HS-27A (cell line): Measurements from ENCODE around the gene NUP50.

Experiments used
- DNase-seq: peaks from one replicate; pipeline ENCODE4 v3.0.0-alpha.2; 2012; ENCODE audit warnings: low read depth, missing footprints

NUP50 gene

DNA sequence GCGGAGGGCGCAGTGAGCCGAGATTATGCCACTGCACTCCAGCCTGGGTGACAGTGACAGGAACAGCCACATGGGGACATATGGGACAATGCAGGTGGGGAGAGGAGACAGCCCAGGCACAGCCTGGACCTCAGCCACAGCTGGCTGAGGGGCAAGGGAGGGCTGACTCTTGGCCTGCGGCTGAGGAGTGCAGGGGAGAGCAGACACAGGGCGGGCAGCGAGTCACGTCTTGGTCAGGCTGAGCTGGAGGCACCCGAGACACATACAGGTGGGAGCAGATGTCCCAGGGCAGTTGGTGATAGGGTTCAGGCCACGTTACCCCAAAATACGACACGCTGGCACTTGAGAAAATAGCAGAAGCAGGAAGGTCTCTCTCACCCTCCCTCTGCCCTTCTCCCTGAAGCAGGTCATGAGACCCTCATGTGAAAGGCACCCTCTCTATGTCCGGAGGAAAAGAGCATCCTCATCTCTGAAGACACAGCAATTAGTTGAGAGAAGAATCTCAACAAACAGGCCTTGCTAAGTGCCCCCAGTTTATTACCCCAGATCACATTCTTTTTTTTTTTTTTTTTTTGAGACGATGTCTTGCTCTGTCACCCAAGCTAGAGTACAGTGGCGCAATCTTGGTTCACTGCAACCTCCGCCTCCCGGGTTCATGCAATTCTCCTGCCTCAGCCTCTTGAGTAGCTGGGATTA is 66.4 kb downstream of the NUP50 start:
- DNase-seq, result no peak

DNA sequence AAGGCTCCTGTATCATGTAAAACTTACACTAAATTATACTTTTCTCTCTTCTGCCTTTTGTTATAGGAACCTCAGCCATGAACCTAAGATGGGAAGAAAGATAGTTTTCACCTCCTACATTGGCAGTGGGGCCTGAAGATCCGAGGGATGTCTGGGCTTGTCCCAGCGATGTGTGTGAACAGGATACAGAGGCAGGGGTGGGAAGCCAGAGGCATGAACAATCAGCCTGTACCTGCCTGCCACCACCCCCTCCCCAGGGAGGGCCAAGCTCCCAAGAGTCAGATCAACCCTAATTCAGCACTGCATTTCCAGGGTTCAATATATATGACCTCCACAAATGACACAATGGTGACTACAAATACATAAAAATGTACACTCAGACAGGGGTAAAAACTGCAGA is 67.6 kb downstream of the NUP50 start:
- DNase-seq, result no peak

DNA sequence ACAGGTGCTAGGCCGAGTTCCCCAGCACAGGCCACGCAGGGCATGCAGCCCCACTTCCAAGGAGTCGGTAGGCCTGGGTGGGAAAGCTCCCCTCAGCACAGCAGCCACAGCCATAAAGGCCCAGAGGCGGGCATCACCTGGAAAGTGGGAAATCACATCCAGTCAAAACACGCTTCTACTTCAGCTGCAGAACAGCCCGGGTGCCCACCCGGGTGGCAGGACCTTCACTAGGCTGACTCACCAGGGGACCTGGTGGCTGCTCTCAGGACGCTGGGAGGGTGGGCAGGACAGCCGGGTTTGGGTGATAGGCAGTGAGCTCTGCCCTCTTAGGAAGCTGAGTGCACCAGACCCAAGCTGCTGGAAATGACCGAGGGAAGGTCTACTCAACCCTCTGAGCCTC is 69.7 kb downstream of the NUP50 start:
- no peak for DNase-seq

DNA sequence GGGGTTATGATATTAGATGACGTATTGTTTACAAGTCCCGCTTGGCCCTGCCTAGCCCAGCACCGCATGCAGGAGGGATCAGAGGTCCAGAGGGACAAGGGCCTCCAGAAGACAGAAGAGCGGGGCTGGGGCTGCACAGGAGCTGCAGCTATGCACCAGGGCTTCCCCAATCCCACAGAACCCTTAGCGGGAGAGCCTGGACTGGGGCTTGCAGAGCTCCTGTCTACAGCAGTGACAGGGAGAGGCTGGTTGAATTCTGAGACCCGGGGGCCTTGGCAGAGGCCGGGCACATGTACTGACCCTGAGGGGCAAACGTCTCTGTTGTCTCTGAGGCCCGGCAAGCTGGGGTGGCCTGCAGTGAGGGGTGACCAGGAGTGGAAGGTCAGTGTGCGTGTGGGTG is 70.1 kb downstream of the NUP50 start:
- DNase-seq, result no peak

DNA sequence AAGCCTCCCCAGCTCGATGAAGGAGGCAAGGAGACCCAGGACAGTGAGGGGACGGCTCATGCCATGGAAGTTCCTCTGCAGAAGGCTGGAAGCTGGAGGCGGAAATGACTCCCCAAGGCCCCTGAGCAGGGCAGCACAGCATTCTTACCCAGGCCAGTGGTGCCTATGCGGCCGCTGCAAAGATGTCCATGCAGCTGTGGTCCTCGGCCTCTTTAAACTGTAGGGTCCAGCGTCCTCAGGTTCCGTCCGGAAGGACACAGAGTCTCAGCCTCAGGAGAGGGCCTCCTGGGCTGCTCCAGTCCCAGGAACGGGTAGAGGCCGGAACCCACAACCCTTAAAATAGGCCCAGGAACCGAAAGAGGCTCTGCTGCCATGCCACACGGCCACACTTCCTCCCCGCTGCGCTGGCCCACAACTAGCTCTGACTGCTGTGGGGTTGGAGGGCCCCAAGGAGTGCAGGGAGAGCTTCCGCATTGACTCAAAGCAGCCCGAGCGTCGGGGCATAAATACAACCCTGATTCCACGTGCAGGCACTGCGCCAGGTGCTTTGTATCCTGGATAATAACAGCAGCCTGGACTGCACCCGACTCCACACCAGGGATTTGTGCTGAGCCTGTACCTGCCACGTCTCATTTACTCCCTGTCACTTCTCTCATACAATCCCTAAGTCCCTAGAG is 71.5 kb downstream of the NUP50 start:
- no peak for DNase-seq

DNA sequence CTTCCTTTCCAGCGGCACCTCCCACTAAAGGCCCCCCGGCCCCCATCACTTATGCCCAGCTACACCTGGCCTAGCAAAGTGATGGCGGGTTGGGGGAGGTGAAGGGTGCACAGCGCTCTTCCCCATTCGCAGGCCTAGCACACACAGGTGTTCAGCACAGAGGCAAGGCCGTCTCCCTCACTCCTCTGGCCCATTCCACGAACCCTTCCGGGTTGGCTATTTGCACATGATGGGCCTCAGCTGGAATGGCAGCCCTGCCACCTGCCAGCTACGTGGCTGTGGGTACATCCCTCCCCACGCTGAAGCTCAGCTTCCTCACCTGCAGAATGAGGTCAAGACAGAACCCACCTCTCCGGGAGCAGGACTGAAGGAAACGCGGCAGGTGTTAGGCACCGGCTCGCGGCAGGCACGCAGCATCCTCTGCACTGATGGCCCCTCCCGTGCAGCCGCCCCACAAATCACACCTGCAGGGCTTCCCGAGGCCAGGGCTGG is 72.2 kb downstream of the NUP50 start:
- no peak for DNase-seq

DNA sequence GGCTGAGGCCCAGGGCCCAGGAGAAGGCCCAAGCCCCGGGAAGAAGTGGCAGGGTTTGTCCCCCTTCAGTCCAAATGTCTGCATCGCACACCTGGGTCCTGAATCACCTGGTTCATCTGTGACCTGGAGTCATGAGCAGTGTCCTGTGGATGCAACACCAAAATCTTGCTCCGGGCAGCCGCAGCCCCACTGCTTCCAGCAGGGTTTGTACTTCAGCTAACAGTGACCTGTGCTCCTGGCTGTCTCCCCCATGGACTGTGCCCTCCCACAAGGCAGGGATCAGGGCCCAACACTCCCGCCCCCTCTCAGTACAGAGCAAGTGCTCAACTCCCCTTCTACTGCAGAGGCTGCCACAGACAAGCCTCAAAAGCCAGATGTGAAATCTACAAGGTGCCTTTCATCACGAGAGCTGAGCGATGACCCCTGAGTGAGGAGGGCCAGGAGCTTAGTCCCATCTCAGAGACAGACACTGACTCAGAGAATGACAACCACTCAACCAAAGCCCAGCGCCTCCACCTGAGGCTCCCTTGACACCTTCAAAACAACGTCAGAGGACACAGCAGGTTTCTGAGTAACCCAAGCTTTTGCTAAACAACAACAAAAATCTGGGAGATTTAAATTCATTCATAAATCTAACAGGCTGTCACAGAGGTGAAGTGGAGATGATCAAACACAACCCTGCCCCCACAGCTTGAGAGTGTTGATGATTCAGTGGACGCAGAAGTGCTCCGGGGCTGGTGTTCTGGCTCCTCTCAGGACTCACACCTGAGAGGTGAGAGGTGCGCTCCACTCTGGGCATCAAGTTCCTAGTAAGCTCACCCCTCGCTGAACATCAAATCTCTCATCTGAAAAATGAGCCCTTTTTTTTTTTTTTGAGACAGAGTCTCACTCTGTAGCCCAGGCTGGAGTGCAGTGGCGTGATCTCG is 73.6 kb downstream of the NUP50 start:
- DNase-seq, result no peak
